ENCODE results near the gene TCP1.
A peak's percentile ranks its signal among the peaks of the same experiment; 100 is the strongest.
"Not testable (repeated sequence)": the region's sequence is repeated elsewhere in the genome, so short reads cannot be mapped to it uniquely, and the experiment has no call there.

TCP1 gene

DNA sequence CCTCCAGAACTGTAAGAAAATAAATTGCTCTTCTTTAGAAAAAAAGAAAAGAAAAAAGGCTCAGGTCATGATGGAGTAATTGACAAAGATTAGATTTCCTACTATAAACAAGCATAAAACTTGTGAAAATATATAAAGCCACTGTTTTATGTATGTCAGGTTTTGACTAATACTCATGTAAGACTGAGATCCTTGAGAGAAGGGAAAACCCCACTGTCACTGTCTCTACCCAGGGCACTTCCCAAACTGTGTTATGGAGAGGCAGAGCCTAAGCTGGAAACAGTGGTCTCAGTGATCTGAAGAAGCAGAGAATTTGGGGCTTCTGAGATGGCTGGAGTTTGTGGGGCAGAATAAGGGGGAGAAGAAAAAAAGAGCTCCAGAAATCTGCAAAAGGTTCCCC lies 19.9 kb downstream of the TCP1 start:
- DNase-seq, result no peak

DNA sequence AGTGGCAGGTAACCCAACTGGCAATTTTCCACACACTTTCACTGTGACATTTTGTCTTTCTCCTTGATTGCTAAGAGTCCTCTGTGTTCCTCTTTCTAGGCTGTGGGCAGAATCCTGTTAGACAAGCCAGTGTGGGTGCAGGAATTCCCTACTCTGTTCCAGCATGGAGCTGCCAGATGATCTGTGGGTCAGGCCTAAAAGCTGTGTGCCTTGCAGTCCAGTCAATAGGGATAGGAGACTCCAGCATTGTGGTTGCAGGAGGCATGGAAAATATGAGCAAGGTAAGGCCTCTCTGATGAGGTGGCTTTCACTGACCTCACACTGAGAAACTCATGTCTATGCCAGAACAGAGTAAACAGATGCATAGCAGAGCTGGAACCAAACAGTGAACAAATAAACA lies 22.5 kb downstream of the TCP1 start:
- no peak for DNase-seq

DNA sequence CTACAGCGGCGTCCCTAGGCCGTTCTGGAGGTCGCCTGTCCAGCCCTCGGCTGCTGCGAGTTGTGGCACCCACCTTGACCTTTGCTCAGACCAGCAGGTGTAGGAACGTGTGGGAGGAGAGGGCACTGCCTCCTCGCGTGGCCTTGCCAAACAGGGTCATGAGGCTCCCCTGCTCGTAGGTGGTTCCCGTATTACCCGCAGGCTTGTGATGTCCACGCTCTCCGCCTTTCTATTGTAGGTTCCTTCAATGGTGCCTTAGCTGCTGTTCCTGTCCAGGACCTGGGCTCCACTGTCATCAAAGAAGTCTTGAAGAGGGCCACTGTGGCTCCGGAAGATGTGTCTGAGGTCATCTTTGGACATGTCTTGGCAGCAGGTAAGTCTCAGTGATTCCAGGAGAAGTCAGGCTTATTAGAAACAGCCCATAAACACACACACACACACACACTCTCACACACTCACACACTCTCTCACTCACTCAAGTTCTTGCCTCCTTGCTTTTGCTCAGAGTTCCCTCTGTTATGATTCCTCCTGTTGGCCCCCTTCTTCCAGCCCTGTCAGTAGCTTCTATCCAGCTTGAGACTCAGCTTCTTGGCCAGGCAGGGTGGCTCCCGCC lies 26.6 kb downstream of the TCP1 start:
- DNase-seq, result peak; percentile 45

DNA sequence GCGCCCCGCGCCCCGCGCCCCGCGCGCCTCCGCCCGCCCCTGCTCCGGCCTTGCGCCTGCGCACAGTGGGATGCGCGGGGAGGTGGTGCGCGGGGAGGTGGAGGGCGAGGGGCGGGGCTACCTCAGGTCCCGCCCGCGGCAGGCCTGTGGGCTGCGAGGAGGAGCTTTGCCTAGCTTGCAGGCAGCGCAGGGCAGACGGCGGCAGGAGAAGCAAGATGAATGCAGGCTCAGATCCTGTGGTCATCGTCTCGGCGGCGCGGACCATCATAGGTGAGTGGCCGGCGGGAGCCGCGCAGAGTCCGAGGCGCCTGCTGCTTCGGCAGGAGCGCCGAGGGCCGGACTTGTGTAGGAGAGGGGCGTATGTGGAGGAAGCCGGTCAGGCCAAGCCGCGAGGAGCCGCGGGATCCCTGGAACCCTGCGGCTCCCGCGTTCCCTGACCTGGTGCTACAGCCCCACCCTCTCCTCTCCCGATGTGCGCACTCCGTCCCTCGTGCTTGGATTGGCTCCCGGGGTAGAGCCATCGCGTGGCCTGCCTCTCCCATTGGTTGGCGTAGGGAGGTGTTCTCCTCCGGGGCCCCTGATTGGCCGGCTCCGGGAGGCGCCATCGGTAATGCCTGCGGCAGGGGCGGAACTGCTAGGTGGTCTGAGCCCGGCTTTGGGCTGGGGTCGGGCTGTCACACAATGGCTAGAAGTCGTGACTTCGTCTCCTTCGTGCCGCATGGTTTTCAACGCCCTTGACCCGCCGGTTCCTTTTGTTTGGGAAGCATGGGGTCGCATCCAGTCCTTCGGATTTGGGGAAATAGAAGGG lies 27.3 kb downstream of the TCP1 start, which contains the start of gene ACAT2:
Gene ACAT2 (plus strand): TSS at position 173 of the 808 bp plus-strand sequence. CDS start 43 bp downstream, at position 216.
- peak; percentile 98 for DNase-seq

GRCh38 chr6:159761129-159761872 lies 28.1 kb downstream of the TCP1 start:
- peak; percentile 61 for DNase-seq

DNA sequence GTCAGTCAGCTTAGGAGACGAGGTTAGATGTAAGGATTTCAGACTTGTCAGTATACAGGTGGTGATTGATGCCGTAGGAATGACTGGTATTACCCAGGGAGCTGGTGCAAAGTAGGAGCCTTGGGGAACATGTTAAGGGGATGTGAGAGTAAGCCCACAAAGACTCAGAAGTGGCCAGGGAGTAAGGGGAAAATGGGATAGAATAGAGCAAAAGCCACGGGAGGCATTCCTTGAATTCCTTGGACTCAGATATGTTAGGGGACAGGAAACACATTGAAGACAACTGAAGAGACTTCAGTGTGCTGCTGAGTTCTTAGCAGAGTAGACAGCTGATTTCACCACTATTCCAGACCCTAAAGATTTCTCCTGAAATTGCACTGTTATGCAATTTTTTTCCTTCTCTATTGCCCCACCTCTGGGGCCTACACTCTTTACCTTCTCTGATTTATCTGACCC lies 28.8 kb downstream of the TCP1 start:
- DNase-seq, result peak; percentile 16

DNA sequence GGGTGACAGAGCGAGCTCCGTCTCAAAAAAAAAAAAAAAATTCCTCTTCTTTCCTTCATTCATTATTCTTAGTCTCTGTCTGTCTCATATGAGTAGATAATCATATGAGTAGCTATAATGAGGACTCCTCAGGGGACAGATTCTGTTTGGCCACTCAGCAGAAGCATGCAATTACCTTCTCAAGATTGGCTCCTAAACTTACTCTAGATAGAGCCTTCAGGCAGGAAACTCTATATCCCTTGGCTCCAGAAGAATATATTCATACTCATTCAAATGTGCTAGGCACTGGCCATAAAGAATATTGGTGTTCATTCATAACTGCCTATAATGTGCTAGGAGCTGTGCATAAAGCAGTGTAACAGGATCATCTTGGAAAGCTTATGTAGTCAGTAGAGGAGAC lies 29.8 kb downstream of the TCP1 start:
- peak; percentile 77 for DNase-seq

GRCh38 chr6:159758031-159759001 lies 31.1 kb downstream of the TCP1 start:
- DNase-seq, result peak; percentile 30

DNA sequence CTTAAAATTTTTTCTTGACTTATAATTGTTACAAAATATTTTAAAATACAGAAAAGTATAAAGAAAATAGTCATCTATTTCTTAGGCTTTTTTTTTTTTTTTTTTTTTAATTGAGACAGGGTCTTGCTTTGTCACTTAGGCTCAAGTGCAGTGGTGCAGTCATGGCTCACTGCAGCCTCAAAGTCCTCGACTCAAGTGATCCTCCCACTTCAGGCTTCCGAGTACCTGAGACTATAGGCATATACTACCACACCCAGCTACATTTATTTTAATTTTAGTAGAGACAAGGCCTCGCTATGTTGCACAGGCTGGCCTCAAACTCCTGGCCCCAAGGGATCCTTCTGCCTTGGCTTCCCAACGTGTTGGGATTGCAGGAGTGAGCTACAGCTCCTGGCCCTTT lies 32.9 kb downstream of the TCP1 start:
- DNase-seq, result no peak

DNA sequence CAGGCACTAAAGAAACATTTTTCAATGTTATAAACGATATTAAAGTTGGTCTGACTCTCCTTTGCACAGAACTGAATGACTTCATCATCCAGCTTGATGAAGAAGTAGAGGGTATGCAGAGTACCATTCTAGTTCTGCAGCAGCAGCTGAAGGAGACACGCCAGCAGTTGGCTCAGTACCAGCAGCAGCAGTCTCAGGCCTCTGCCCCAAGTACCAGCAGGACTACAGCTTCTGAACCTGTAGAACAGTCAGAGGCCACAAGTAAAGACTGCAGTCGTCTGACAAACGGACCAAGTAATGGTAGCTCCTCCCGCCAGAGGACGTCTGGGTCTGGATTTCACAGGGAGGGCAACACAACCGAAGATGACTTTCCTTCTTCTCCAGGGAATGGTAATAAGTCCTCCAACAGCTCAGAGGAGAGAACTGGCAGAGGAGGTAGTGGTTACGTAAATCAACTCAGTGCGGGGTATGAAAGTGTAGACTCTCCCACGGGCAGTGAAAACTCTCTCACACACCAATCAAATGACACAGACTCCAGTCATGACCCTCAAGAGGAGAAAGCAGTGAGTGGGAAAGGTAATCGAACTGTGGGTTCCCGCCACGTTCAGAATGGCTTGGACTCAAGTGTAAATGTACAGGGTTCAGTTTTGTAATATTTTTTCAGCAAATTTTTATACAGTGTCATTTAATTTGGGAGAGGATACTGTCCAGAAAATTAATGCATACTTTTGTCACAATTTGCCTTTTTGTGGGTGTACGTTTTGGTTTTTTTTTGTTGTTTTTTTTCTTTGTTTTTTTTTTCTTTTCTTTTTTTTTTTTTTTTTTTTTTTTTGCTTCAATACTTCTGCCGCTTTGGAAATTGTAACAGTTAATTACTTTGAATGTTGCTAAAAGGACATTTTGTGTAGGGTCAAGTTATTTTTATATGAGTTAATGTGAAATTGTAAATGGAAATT lies 34.2 kb downstream of the TCP1 start:
- DNase-seq, result no peak

GRCh38 chr6:159754401-159754800 lies 35.0 kb downstream of the TCP1 start:
- DNase-seq, result no peak

GRCh38 chr6:159753081-159753872 lies 36.1 kb downstream of the TCP1 start:
- no peak for DNase-seq

GRCh38 chr6:159751448-159751847 lies 38.0 kb downstream of the TCP1 start:
- no peak for DNase-seq

- DNase-seq, result not testable (repeated sequence)
These were observed 41.3 kb downstream of the TCP1 start for GRCh38 chr6:159748127-159748526.

GRCh38 chr6:159746759-159747158 lies 42.6 kb downstream of the TCP1 start:
- DNase-seq, result no peak

GRCh38 chr6:159745081-159745480 lies 44.3 kb downstream of the TCP1 start:
- no peak for DNase-seq

- no peak for DNase-seq
These were observed 47.2 kb downstream of the TCP1 start for GRCh38 chr6:159742165-159742564.

GRCh38 chr6:159739341-159739740 lies 50.1 kb downstream of the TCP1 start:
- no peak for DNase-seq

DNA sequence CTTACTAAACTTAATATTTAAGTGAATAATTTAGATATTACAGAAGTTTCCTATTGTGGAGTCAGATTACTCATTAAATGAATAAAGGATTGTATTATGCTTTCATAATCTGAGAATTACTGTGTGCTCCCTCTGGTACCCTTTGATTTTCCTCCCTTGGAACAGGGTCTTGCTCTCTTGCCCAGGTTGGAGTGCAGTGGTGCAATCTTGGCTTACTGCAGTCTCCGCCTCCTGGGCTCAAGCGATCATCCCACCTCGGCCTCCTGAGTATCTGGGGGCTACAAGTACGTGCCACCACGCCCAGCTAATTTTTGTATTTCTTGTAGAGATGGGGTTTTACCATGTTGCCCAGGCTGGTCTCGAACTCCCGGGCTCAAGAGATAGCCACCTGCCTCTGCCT lies 52.5 kb downstream of the TCP1 start:
- no peak for DNase-seq

DNA sequence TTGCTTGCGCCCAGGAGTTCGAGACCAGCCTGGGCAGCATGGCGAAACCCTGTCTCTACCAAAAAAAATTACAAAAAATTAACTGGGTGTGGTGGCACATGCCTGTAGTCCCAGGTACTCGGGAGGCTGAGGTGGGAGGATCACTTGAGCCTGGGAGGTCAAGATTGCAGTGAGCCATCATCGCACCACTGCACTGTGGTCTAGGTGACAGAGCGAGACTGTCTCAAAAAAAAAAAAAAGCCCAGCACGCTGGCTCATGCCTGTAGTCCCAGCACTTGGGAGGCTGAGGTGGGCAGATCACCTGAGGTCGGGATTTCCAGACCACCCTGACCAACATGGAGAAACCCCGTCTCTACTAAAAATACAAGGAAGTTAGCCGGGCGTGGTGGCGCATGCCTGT lies 56.0 kb downstream of the TCP1 start:
- not testable (repeated sequence) for DNase-seq
